Liver (tissue), 3 donors: ENCODE data around the gene POU2F3.

Source experiments
- CTCF ChIP-seq: fragments of 150-350 bp; IDR thresholded peaks from 2 replicates; pipeline ENCODE4 v1.5.1; 2017; ENCODE audit warnings: improper control_type of control experiment, low read depth, low read length; ENCODE audit not compliant: missing input control
- EGR1 ChIP-seq, 2 donors: IDR thresholded peaks; 2 replicates each; pipeline ENCODE4 v1.6.1; 2016 to 2018; ENCODE audit warnings: antibody characterized with exemption in 2 of 2, low read depth in 2 of 2
- GABPA ChIP-seq, 2 donors: IDR thresholded peaks in 1 of 2; conservative IDR thresholded peaks in 1 of 2; 2 replicates each; pipeline ENCODE4 v1.6.1; 2016; ENCODE audit warnings: antibody characterized with exemption in 2 of 2, mild to moderate bottlenecking in 1 of 2, moderate library complexity in 1 of 2
- JUND ChIP-seq, 2 donors: IDR thresholded peaks; 2 replicates each; pipeline ENCODE4 v1.6.1; 2016; ENCODE audit warnings: antibody characterized with exemption in 2 of 2
- MAX ChIP-seq: IDR thresholded peaks from 2 replicates; pipeline ENCODE4 v1.6.1; 2016; ENCODE audit warnings: antibody characterized with exemption
- RAD21 ChIP-seq, 2 donors: IDR thresholded peaks; 2 replicates each; pipeline ENCODE4 v1.6.1; 2016; ENCODE audit warnings: antibody characterized with exemption in 2 of 2, mild to moderate bottlenecking in 2 of 2
- RXRA ChIP-seq, 2 donors: IDR thresholded peaks; 2 replicates each; pipeline ENCODE4 v1.6.1; 2017 to 2018; ENCODE audit warnings: antibody characterized with exemption in 2 of 2, mild to moderate bottlenecking in 1 of 2
- SP1 ChIP-seq: IDR thresholded peaks from 2 replicates; pipeline ENCODE4 v1.6.1; 2018; ENCODE audit warnings: antibody characterized with exemption, mild to moderate bottlenecking
- YY1 ChIP-seq: IDR thresholded peaks from 2 replicates; pipeline ENCODE4 v1.6.1; 2016; ENCODE audit warnings: antibody characterized with exemption, mild to moderate bottlenecking
- ZBTB33 ChIP-seq: IDR thresholded peaks from 2 replicates; pipeline ENCODE4 v1.6.1; 2016; ENCODE audit warnings: antibody characterized with exemption
- donor health status: healthy.
- donor health status: healthy.

- TF ChIP-seq CTCF (no peak), ZBTB33 (no peak), MAX (no peak), JUND (IDR thresholded peaks at IDR 0.05) (no peak), YY1 (no peak), SP1 (no peak), GABPA (IDR thresholded peaks at IDR 0.05 in 1 of 2, conservative IDR thresholded peaks at IDR 0.05 in 1 of 2) (no peak), EGR1 (IDR thresholded peaks at IDR 0.05; ENCODE audit: low read depth in 2 of 2) (no peak), RXRA (IDR thresholded peaks at IDR 0.05) (no peak), RAD21 (IDR thresholded peaks at IDR 0.05) (no peak)
Measured at GRCh38 chr11:120241277-120241676, 1.3 kb downstream of the POU2F3 start.
